ENCODE data around the gene ASPG.

Gene ASPG

DNA sequence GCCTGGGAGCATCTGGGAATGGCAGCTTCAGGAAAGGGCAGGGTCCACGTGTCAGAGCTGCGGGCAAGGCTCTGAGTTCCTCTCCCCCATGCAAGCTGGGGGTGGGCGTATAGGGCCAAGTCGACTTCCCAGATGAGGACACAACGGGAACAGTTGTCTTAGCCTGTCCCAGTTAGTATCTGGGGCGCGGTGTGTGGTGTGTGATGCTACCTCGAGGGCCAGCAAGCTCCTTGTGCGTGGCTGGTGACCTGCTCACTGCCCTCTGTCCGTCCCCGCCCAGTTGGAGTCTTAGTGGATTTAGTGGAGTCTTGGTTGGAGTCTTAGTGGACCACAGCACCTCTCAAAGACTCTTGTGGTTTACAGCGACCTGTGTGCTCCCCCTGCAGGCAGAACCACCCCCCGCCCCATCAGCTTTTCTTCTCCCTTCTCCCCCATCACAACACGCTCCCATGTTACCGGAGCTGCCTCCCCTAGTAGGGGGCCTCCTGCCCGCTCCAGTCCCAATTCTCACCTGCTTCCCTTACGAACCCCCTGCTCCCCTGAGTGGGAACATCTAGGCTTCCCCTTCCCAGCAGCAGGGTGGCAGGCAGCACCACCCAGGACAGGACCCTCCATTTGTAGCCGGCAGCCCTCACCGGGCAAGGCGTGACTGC, 8.7 kb downstream of the ASPG start:
- no peak overlapping the region for H3K4me3 Mint-ChIP-seq
- H3K4me1 Mint-ChIP-seq (ENCODE audit: low read depth) = peaks cover 6% of the 10 kb centered on the region
- peak overlapping the region; percentile 28 for H3K27ac Mint-ChIP-seq
- no peaks in the 10 kb centered on the region for H3K36me3 Mint-ChIP-seq (ENCODE audit: low read depth)
- intact Hi-C loops (cut with micrococcal nuclease) = no loop called here
- no peaks in the 10 kb centered on the region for H3K9me3 Mint-ChIP-seq
- H3K27me3 Mint-ChIP-seq = peaks cover 5% of the 10 kb centered on the region

DNA sequence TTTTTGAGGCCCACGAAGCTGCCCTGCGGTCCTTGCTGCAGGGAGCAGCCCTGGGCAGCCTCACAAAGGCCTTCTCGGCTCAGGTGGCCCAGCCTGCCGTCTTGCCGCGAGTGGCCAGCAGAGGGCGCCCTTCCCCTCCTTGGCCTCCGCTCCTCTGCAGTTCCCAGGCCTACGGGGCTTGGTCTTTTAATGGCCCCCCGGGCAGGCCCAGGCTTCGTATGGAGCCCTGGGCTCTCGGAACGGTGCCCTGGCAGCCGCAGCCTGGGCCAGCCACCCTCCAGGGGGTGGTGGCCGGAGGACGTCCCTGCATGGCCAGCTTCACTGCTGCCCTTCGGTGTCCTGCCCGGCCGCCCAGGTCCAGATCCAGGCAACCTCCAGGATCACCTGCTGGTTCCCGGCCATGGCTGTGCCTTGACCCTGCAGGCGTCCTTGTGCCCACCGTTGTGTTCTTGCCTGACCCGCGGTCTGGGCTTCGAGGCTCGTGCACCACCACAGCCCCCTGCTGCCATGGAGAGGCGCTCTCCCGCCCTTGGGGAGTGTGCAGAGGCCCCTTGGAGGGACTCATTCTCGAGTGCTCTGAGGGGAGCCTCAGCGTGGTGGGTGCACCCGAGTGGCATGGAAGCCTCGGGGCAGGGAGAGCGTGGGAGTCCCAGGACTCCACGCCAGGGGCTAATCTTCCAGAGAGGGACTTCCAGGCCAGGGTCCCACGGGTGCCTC, 9.4 kb downstream of the ASPG start:
- Mint-ChIP-seq H3K4me3 (no peak overlapping the region), H3K27me3 (peaks cover 5% of the 10 kb centered on the region), H3K36me3 (ENCODE audit: low read depth) (no peaks in the 10 kb centered on the region), H3K27ac (peak overlapping the region; percentile 28), H3K4me1 (ENCODE audit: low read depth) (peaks cover 6% of the 10 kb centered on the region), H3K9me3 (no peaks in the 10 kb centered on the region)
- intact Hi-C loops (cut with micrococcal nuclease) = no loop called here

DNA sequence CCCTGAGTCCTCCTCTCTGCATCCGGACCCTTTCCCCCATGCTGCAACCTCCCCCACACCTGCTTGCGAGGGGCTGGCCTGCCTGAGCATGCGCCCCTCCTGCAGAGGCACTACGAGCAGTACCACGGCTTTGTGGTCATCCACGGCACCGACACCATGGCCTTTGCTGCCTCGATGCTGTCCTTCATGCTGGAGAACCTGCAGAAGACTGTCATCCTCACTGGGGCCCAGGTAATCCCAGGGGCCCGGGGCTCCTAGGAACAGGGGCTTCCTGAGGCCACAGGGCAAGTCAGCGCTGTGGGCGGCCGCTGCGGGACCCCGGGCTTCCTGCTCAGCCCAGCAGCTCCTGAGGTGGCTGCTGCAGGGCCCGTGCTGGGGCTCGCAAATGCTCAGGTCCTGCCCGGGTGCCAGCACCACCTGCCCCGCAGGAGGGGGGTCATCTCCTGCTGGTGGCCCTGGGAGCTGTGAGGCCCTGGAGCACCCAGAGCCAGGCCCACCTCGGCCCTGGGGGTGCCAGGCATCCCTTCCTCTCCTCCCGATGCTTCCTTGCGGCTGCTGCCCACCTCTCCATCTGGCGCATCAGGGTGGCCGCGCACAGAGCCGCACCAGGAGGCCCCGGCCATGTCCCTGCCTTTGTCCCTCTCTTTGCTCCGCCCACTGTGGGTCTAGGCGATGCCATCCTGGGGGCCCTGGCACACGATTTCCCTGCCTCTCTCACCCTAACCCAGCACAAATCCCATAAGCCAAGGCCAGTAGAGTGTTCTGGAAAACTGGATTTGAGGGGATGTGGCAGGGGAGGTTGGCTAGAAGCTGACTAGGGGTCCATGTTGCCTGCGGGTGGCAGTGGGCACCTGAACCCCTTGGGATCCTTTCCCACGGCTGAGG, 10.2 kb downstream of the ASPG start:
- no peaks in the 10 kb centered on the region for H3K9me3 Mint-ChIP-seq
- H3K36me3 Mint-ChIP-seq (ENCODE audit: low read depth) = no peaks in the 10 kb centered on the region
- intact Hi-C loops (cut with micrococcal nuclease) = no loop called here
- H3K27me3 Mint-ChIP-seq = peaks cover 5% of the 10 kb centered on the region
- H3K27ac Mint-ChIP-seq = no peak overlapping the region
- H3K4me1 Mint-ChIP-seq (ENCODE audit: low read depth) = peaks cover 6% of the 10 kb centered on the region
- no peak overlapping the region for H3K4me3 Mint-ChIP-seq

DNA sequence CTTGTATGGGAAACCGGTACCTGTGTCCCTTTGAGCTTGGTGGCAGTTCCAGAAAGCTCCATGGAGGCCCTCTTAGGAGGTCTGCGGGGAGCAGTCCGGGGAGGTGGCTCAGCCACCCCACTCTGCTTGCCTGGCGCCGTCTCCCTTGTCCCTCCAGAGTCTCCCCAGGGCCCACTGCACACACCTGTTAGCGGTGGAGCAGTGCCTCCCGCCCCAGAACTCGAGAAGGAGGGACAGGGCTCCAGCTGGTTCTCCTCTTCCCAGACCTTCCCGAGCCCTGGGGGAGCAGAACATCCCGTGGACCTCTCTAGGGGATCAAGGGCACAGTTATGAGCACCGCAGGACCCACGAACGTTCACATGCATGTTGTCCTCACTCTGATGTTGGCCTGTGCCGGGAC, 10.8 kb downstream of the ASPG start:
- H3K9me3 Mint-ChIP-seq = no peaks in the 10 kb centered on the region
- intact Hi-C loops (cut with micrococcal nuclease) = no loop called here
- H3K36me3 Mint-ChIP-seq (ENCODE audit: low read depth) = no peaks in the 10 kb centered on the region
- no peak overlapping the region for H3K4me3 Mint-ChIP-seq
- H3K4me1 Mint-ChIP-seq (ENCODE audit: low read depth) = peaks cover 6% of the 10 kb centered on the region
- peaks cover 5% of the 10 kb centered on the region for H3K27me3 Mint-ChIP-seq
- no peak overlapping the region for H3K27ac Mint-ChIP-seq

DNA sequence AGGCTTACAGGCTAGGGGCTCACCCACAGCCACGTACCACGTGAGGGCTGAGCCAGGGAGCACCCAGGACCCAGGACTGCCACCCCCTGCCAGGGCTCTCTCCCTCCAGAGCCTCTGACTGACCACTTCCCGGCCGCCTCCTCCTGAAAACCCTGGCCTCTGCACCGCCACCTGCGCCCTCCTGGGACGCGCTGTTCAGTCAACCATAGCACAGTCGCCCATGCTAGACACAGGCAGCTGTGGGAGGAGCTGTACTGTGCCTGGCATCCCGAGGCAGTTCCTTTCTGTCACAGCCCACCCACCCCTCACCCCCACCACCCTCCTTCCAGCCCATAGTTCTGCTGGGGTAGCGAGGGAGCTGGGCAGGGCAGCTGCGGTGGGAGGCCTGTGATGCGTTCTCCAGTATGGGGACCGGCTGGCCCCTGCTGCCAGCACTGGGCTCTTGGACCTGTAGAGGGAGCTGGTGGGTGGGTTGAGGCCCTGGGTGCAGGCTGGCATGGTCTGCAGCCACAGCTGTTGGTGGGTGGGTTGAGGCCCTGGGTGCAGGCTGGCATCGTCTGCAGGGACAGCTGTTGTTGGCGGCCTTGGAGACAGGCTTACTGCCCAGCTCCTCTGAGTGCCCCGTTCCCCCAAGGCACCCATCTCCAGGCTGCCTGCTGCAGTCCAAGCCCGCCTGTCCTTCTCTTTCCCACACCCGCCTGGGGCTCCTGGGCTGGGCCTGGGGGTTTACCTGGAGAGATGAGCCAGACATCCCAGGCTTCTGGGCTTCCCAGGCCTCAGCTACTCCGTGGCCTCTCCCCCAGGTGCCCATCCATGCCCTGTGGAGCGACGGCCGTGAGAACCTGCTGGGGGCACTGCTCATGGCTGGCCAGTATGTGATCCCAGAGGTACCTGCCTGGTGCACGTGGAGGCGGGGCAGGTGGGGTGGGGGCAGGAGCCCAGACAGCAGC, 11.5 kb downstream of the ASPG start:
- intact Hi-C loops (cut with micrococcal nuclease) = no loop called here
- Mint-ChIP-seq H3K36me3 (ENCODE audit: low read depth) (no peaks in the 10 kb centered on the region), H3K9me3 (no peaks in the 10 kb centered on the region), H3K4me3 (no peak overlapping the region), H3K27ac (no peak overlapping the region), H3K27me3 (peaks cover 5% of the 10 kb centered on the region), H3K4me1 (ENCODE audit: low read depth) (peaks cover 6% of the 10 kb centered on the region)

DNA sequence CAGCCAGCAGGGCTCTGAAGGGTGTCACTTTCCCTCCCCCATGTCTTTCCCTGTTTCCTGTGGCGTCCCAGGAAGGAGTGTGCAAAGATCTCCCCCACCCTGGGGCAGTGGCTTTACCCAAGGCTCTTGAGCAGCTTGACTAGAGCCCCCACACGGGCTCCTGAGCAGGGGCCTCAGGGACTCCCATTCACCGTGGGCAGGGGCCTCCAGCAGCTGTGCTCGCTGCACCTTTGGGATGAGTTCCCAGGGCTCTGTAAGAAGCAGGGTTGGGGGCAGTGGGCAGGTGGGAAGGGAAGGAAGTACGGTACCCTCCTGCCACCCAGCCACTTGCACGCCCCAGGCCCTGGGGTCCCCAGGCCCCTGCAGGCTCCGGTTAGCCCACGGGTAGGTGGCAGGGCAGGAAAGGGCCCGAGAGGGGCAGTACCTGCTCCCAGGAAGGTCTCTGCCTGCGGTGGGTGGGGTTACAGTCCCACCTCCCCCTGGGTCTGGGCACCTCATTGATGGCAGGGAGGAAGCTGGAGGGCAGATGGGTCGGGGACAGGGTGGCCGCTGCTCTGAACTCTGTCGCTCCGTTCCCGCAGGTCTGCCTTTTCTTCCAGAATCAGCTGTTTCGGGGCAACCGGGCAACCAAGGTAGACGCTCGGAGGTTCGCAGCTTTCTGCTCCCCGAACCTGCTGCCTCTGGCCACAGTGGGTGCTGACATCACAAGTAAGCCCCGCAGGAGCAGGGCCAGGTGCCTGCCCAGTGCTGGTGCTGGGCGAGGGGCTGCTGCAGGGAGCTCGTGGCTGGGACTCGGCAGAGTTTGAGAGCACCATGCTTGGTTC, 13.0 kb downstream of the ASPG start:
- intact Hi-C loops (cut with micrococcal nuclease) = no loop called here
- Mint-ChIP-seq H3K27ac (no peak overlapping the region), H3K4me3 (no peak overlapping the region), H3K27me3 (peaks cover 4% of the 10 kb centered on the region), H3K4me1 (ENCODE audit: low read depth) (peaks cover 6% of the 10 kb centered on the region), H3K9me3 (no peaks in the 10 kb centered on the region), H3K36me3 (ENCODE audit: low read depth) (no peaks in the 10 kb centered on the region)

DNA sequence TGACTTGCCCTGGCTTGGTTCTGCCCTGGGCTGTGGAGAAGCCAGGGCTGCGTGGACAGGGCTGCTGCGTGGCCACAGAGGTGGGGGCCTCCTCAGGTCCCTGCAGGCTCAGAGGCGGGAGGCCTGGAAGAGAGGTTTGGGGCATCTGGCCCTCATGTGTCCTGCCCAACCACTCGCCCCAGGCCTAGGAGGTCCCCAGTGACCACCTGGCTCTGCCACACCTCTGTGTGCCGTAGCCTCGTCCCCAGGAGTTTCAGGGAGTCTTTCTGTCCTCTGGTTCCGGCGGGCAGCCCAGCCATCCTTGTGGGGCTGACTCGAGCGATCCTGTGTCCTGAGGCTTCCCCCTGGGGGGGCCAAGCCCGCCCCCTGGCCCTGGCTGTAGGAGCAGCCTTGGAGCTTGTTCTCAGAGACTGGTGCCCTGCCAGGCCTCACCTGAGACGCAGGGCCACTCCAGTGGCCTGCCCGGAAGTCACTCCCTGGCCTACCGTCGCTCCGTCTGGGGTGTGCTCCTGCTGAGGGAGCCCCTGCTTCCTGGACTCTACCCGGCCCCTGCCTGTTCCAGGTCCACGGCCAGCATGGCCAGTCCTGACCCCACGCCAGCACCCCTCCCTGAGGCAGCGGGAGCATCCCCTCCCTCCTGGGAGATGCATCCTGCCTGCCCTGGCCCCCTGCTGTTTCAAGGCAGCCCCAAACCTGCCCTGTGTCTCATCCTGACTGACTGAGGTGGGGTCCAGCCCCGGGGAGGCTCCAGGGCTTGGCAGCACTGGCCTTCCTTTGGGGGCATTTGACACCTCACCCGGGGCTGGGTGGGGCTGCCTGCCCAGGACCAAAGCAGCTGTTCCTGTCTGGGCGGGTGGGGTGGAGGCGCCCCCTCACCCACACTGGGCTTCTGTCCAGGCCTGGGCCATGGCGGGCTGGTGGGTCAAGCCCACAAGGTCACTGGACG, 13.9 kb downstream of the ASPG start:
- no peak overlapping the region for H3K4me3 Mint-ChIP-seq
- intact Hi-C loops (cut with micrococcal nuclease) = no loop called here
- H3K9me3 Mint-ChIP-seq = no peaks in the 10 kb centered on the region
- peaks cover 3% of the 10 kb centered on the region for H3K27me3 Mint-ChIP-seq
- no peaks in the 10 kb centered on the region for H3K36me3 Mint-ChIP-seq (ENCODE audit: low read depth)
- no peak overlapping the region for H3K27ac Mint-ChIP-seq
- H3K4me1 Mint-ChIP-seq (ENCODE audit: low read depth) = peaks cover 3% of the 10 kb centered on the region

DNA sequence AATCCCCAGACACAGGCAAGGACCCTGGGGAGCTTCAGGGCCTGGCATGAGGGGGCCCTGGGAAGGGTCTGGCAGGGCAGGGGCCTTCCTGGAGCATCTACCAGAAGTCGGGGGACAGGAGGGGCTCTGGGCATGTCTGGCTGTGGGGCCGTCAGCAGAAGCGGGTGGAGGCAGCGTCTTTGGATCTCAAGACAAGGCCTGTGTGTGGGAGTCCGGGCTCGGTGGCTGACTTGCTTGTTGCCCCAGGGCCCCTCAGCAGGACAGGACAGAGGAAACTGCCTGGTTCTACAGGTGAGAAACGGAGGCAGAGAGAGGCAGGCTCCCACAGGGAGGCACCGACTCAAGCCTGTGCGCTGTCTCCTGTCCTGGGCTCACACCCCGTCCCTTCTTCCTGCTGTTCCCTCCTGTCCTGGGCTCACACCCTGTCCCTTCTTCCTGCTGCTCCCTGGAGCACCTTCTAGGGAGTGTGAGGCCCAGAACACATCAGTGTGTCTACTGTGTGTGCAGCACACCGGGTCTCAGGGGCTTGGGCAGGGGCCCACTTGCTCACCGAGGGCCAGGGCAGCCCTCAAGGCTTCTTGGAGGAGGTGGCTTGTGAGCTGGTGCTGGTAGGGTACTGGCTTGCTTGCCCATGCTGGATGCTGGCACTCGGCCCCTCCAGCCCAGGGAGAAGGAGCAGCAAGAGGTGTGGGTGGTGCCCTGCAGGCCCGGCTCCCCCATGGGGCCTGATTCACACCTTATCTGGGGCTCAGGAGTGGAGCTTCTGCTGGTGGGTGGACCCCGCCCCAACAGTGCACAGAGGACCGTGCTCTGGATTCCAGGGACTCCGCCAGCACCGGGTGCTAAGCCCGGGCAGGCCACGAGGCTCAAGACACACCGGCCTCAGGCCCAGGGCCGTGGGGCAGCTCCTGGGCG, 14.9 kb downstream of the ASPG start:
- H3K27ac Mint-ChIP-seq = no peak overlapping the region
- no peak overlapping the region for H3K4me3 Mint-ChIP-seq
- intact Hi-C loops (cut with micrococcal nuclease) = no loop called here
- H3K9me3 Mint-ChIP-seq = no peaks in the 10 kb centered on the region
- H3K4me1 Mint-ChIP-seq (ENCODE audit: low read depth) = no peaks in the 10 kb centered on the region
- H3K36me3 Mint-ChIP-seq (ENCODE audit: low read depth) = no peaks in the 10 kb centered on the region
- H3K27me3 Mint-ChIP-seq = no peaks in the 10 kb centered on the region

DNA sequence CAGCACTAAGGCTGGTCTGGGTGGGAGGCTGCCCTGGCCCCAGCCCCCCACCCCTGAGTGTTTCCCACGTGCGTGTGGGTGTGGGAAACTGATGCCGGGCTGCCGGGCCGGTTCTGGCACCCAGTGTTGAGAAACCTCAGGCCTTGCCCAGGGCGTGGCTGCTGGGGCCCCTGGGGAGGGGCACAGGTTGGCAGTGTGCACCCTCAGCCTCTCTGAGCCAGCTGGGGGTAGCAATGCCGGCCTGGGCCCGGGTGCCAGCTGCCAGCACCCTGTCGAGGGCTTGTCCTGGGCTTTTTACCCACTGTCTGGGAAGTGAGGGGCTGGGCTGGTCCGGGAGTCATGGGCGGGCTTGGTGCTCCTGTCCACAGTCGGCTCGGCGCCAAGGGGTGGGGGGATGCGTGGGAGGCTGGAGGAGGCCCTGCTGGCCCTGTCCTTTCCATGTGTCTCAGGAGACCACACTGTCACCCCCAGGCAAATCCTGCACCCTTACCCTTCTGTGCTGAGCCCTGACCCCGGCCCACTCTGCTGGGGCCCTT, 15.7 kb downstream of the ASPG start:
- no peak overlapping the region for H3K4me3 Mint-ChIP-seq
- H3K9me3 Mint-ChIP-seq = no peaks in the 10 kb centered on the region
- H3K27ac Mint-ChIP-seq = no peak overlapping the region
- H3K27me3 Mint-ChIP-seq = no peaks in the 10 kb centered on the region
- no peaks in the 10 kb centered on the region for H3K4me1 Mint-ChIP-seq (ENCODE audit: low read depth)
- intact Hi-C loops (cut with micrococcal nuclease) = no loop called here
- H3K36me3 Mint-ChIP-seq (ENCODE audit: low read depth) = no peaks in the 10 kb centered on the region

DNA sequence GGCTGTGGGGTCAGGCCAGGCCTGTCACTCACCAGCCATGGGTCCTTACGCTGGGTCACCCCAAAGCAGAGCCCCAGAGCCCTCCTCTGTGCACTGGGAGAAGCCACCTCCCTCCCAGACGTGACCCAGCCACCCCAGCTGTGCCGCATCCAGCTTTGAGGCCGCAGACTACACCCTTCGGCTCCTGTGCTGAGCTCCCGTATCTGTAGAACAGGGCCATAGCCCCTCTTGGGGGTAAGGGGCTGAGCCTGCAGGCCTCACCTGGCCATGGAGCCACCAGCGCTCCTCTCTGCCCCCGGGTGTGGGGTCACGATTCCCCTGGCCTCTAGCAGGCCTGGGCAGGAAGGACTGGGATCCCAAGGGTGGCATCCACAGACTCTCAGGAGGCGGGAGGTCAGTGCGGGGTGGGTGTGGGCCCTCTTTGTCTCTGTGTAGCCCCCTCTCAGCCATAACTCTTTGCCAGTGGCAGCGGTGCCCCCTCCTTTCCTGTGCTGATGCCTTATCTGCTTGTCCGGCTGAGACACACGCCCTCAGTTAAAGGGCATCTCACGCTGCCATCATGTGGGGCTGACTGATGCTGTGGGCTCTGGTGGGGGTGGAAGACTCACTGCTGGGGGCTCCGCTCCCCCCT, 16.3 kb downstream of the ASPG start:
- Mint-ChIP-seq H3K36me3 (ENCODE audit: low read depth) (no peaks in the 10 kb centered on the region), H3K4me3 (no peak overlapping the region), H3K9me3 (no peaks in the 10 kb centered on the region), H3K4me1 (ENCODE audit: low read depth) (no peaks in the 10 kb centered on the region), H3K27me3 (no peaks in the 10 kb centered on the region), H3K27ac (no peak overlapping the region)
- intact Hi-C loops (cut with micrococcal nuclease) = no loop called here
